Tibial nerve (tissue), 4 donors: ENCODE data around the gene TEP1. TPM values are rescaled to one million over a fixed set of nuclear protein-coding genes. Genes with fewer than 3 reads are reported as not detected.

Source experiments
- DNase-seq, 2 donors: peaks; one replicate each; pipeline ENCODE4 v3.0.0-alpha.2; 2019; ENCODE audit warnings: low spot score in 2 of 2
- H3K27ac ChIP-seq, 4 donors: fragments of 200-600 bp; sonication (generic) in 3 of 4; one replicate each; pipeline ENCODE4 v1.5.1; 2017 to 2019; ENCODE audit warnings: mild to moderate bottlenecking in 1 of 4
- H3K27me3 ChIP-seq, 2 donors: fragments of 200-600 bp; sonication (generic) in 1 of 2; one replicate each; pipeline versions ENCODE4 v1.5.1 to v1.6.0; 2017 to 2019
- H3K36me3 ChIP-seq, 3 donors: fragments of 200-600 bp; sonication (generic); one replicate each; pipeline ENCODE4 v1.5.1; 2018 to 2019
- H3K4me1 ChIP-seq, 4 donors: fragments of 200-600 bp; sonication (generic) in 3 of 4; one replicate each; pipeline ENCODE4 v1.5.1; 2017 to 2019
- H3K4me3 ChIP-seq, 4 donors: fragments of 200-600 bp; sonication (generic) in 3 of 4; one replicate each; pipeline ENCODE4 v1.5.1; 2017 to 2019; ENCODE audit warnings: mild to moderate bottlenecking in 1 of 4, moderate library complexity in 1 of 4
- H3K9me3 ChIP-seq, 4 donors: fragments of 200-600 bp; sonication (generic) in 3 of 4; one replicate each; pipeline ENCODE4 v1.5.1; 2017 to 2019
- EP300 ChIP-seq, 2 donors: sonication (generic); formaldehyde crosslinking; IDR thresholded peaks; one replicate each; pipeline ENCODE4 v1.6.1; 2017; ENCODE audit warnings: antibody characterized with exemption in 2 of 2, mild to moderate bottlenecking in 1 of 2
- POLR2A ChIP-seq, 2 donors: fragments of 450-650 bp; IDR thresholded peaks; one replicate each; pipeline ENCODE4 v1.6.1; 2017; ENCODE audit warnings: antibody characterized with exemption in 2 of 2, mild to moderate bottlenecking in 2 of 2, moderate library complexity in 2 of 2
- WGBS, 2 donors: methylation state at CpG; one replicate each; pipeline ENCODE4 v1.1.5; 2018; 5-methylcytosine and 5-hydroxymethylcytosine counted together
- total RNA-seq, 4 donors: library from RNA; depleted of rRNA; stranded (reverse); fragments of >200 nt; gene quantifications; one replicate each; pipeline ENCODE4 v1.1.0, GENCODE V29; 2016
- TF ChIP-seq, protein P1 (sequence below), 5 experiments: fragments of 200-600 bp in 3 of 5; fragments of 450-650 bp in 2 of 5; sonication (generic) in 3 of 5; IDR thresholded peaks; one replicate each; pipeline ENCODE4 v1.5.1; 2016 to 2019; ENCODE audit warnings: antibody characterized with exemption in 5 of 5, mild to moderate bottlenecking in 3 of 5, moderate library complexity in 2 of 5

TEP1 gene
- total RNA-seq, 4 donors from 2014 or later: 30.3 to 50.0 (median 36.0) TPM

DNA sequence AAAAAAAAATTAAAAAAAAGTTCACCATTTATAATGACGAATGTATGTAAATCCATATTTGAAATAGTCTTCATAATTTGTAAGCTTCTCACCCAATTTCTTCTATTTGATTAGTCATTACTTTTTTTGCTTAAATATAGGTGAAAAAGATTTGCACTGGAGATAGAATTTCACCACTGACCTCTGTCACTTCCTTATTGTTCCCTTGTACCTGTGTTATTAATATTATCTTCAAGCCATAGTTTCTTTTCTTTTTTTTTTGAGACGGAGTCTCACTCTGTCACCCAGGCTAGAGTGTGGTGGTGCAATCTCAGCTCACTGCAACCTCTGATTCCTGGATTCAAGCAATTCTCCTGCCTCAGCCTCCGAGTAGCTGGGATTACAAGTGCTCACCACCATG lies 15.8 kb downstream of the TEP1 start:
- H3K36me3 ChIP-seq: peaks cover 2 to 97% (median 29%) of the 10 kb centered on the region in 3 donors
- no peak overlapping the region for H3K4me3 ChIP-seq
- H3K9me3 ChIP-seq: no peaks in the 10 kb centered on the region
- DNase-seq: no peak
- no peaks in the 10 kb centered on the region for H3K4me1 ChIP-seq
- H3K27me3 ChIP-seq: no peaks in the 10 kb centered on the region
- WGBS, 2 donors: 87 to 91% methylated on average over 3 of the region's 3 CpGs
- H3K27ac ChIP-seq: no peak overlapping the region
- TF ChIP-seq POLR2A (IDR thresholded peaks at IDR 0.05): no peak

DNA sequence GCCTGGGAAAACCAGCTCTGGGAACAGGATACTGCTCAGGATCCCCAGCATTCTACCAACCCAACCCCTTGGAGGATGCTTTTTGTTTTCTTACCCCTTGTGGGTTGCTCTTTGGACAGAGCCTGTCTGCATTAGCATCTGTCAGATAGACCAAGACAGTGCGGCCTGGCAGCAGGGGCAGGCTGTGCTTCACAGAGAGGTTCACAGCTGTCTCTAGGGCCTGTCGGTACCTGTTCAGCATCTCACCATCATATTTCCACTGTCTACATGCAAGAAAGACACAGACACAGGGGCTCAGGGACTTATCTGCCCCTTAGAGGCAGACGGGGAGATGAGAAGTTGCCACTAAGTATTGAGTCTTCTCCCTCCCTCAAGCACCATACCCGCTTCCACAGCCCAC lies 21.8 kb downstream of the TEP1 start:
- TF ChIP-seq EP300 (IDR thresholded peaks at IDR 0.05) (no peak), POLR2A (IDR thresholded peaks at IDR 0.05) (no peak)
- TF ChIP-seq, protein P1, sequence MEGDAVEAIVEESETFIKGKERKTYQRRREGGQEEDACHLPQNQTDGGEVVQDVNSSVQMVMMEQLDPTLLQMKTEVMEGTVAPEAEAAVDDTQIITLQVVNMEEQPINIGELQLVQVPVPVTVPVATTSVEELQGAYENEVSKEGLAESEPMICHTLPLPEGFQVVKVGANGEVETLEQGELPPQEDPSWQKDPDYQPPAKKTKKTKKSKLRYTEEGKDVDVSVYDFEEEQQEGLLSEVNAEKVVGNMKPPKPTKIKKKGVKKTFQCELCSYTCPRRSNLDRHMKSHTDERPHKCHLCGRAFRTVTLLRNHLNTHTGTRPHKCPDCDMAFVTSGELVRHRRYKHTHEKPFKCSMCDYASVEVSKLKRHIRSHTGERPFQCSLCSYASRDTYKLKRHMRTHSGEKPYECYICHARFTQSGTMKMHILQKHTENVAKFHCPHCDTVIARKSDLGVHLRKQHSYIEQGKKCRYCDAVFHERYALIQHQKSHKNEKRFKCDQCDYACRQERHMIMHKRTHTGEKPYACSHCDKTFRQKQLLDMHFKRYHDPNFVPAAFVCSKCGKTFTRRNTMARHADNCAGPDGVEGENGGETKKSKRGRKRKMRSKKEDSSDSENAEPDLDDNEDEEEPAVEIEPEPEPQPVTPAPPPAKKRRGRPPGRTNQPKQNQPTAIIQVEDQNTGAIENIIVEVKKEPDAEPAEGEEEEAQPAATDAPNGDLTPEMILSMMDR (IDR thresholded peaks at IDR 0.05): no peak
- 92 to 97% methylated on average over 4 of the region's 4 CpGs for WGBS, 2 donors
- Histone ChIP-seq H3K9me3 (no peaks in the 10 kb centered on the region), H3K27me3 (no peaks in the 10 kb centered on the region), H3K36me3 (peaks cover 0 to 100% (median 48%) of the 10 kb centered on the region in 3 donors), H3K4me3 (no peak overlapping the region), H3K4me1 (no peaks in the 10 kb centered on the region), H3K27ac (no peak overlapping the region)
- no peak for DNase-seq

DNA sequence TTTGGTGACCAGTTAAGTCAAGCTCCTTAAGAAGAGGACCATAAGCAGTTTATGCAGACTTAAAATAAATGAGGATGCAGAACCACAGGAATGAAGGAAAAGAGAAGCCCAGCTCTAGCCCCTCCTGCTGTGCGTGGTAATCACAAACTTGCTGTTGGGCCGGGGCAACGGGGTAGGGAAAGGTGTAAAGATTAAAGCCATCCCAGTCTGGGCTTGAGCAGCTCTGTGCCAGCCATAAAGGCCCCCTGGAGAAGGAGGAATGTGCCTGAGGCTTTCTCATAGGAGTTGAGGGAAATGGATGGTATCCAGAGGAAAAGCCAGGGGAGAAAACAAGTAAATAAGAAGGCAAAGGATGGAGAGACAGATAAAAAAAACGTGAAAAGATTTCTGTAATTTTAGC lies 25.1 kb downstream of the TEP1 start:
- TF ChIP-seq POLR2A (IDR thresholded peaks at IDR 0.05): no peak
- no peak for TF ChIP-seq EP300 (IDR thresholded peaks at IDR 0.05)
- TF ChIP-seq, protein P1 (IDR thresholded peaks at IDR 0.05): no peak
- H3K4me1 ChIP-seq: no peaks in the 10 kb centered on the region
- H3K27ac ChIP-seq: no peak overlapping the region
- peaks cover 9 to 100% (median 59%) of the 10 kb centered on the region in 3 donors for H3K36me3 ChIP-seq
- no peaks in the 10 kb centered on the region for H3K27me3 ChIP-seq
- no peaks in the 10 kb centered on the region for H3K9me3 ChIP-seq
- H3K4me3 ChIP-seq: no peak overlapping the region
- DNase-seq: no peak
- WGBS, 2 donors: 43 to 48% methylated on average over 4 of the region's 4 CpGs

GRCh38 chr14:20387576-20387975 lies 25.7 kb downstream of the TEP1 start:
- no peak for DNase-seq

GRCh38 chr14:20386276-20386855 lies 26.9 kb downstream of the TEP1 start:
- no peaks in the 10 kb centered on the region for H3K4me1 ChIP-seq
- peaks cover 9 to 100% (median 71%) of the 10 kb centered on the region in 3 donors for H3K36me3 ChIP-seq
- H3K4me3 ChIP-seq: no peak overlapping the region
- TF ChIP-seq EP300 (IDR thresholded peaks at IDR 0.05): no peak
- TF ChIP-seq POLR2A (IDR thresholded peaks at IDR 0.05): no peak
- TF ChIP-seq, protein P1 (IDR thresholded peaks at IDR 0.05): no peak
- no peak overlapping the region for H3K27ac ChIP-seq
- DNase-seq: no peak
- no peaks in the 10 kb centered on the region for H3K9me3 ChIP-seq
- WGBS, 2 donors: 97 to 98% methylated on average over 17 of the region's 17 CpGs
- H3K27me3 ChIP-seq: no peaks in the 10 kb centered on the region

More at GRCh38 chr14:20387576-20387975, 25.7 kb downstream of the TEP1 start:
- Histone ChIP-seq H3K27me3 (no peaks in the 10 kb centered on the region), H3K36me3 (peaks cover 9 to 100% (median 65%) of the 10 kb centered on the region in 3 donors), H3K4me1 (no peaks in the 10 kb centered on the region), H3K27ac (no peak overlapping the region), H3K9me3 (no peaks in the 10 kb centered on the region), H3K4me3 (no peak overlapping the region)
- WGBS, 2 donors: 84 to 90% methylated on average over 6 of the region's 6 CpGs
- TF ChIP-seq EP300 (IDR thresholded peaks at IDR 0.05) (no peak), POLR2A (IDR thresholded peaks at IDR 0.05) (no peak)
- TF ChIP-seq, protein P1 (IDR thresholded peaks at IDR 0.05): no peak
